ENCODE measurements around the gene PCDHGA10. TPM values are rescaled to one million over a fixed set of nuclear protein-coding genes. Genes with fewer than 3 reads are reported as not detected.
"Not testable (repeated sequence)": the region's sequence is repeated elsewhere in the genome, so short reads cannot be mapped to it uniquely, and the experiment has no call there.

Gene PCDHGA10
- total RNA-seq, 1 experiment from 2014 or later, result 3.6 TPM

DNA sequence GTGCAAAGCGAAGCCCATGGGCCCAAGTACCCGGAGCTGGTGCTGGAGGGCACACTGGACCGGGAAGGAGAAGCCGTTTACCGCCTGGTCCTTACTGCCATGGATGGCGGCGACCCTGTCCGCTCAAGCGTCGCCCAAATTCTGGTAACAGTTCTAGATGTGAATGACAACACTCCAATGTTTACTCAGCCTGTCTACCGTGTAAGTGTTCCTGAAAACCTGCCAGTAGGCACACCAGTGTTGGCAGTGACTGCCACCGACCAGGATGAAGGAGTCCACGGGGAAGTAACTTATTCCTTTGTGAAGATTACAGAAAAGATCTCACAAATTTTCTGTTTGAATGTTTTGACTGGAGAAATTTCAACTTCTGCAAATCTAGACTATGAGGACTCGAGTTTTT lies 38.2 kb upstream of the PCDHGA10 start:
- H3K27ac ChIP-seq (ENCODE audit: low read depth, low read length, poor library complexity, severe bottlenecking), result no peak overlapping the region
- no peaks in the 10 kb centered on the region for H3K4me1 ChIP-seq (ENCODE audit: insufficient read depth, low read length, poor library complexity, severe bottlenecking)
- ChIA-PET CTCF (interaction anchor here (1.0 to 1.4 kb wide), 4 partner anchors 151 to 189 kb away, joined by 5 to 13 read pairs (median 10); partner anchors contain the start of gene PCDHB14), POLR2A (ENCODE audit: low non-redundant PET) (no interaction called here)
- DNase-seq (ENCODE audit: low spot score), result no peak
- H3K9me3 ChIP-seq (ENCODE audit: low read depth, low read length, poor library complexity, severe bottlenecking), result peaks cover 33% of the 10 kb centered on the region
- H3K36me3 ChIP-seq (ENCODE audit: insufficient read depth, low read length, poor library complexity, severe bottlenecking), result no peaks in the 10 kb centered on the region
- no TSS peak for BruUV-seq (replicated peaks)
- H3K4me3 ChIP-seq (ENCODE audit: low read depth, low read length, poor library complexity, severe bottlenecking), result peak overlapping the region; percentile 51
- TF ChIP-seq EZH2 (IDR thresholded peaks at IDR 0.05; ENCODE audit: borderline replicate concordance, low read depth, low read length, poor library complexity, severe bottlenecking), result no peak
- TF ChIP-seq, protein P1, sequence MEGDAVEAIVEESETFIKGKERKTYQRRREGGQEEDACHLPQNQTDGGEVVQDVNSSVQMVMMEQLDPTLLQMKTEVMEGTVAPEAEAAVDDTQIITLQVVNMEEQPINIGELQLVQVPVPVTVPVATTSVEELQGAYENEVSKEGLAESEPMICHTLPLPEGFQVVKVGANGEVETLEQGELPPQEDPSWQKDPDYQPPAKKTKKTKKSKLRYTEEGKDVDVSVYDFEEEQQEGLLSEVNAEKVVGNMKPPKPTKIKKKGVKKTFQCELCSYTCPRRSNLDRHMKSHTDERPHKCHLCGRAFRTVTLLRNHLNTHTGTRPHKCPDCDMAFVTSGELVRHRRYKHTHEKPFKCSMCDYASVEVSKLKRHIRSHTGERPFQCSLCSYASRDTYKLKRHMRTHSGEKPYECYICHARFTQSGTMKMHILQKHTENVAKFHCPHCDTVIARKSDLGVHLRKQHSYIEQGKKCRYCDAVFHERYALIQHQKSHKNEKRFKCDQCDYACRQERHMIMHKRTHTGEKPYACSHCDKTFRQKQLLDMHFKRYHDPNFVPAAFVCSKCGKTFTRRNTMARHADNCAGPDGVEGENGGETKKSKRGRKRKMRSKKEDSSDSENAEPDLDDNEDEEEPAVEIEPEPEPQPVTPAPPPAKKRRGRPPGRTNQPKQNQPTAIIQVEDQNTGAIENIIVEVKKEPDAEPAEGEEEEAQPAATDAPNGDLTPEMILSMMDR (conservative IDR thresholded peaks at IDR 0.05; ENCODE audit: low read depth, low read length), result no peak
- intact Hi-C loops (cut with micrococcal nuclease; ENCODE audit: unreplicated experiment), result no loop called here
- no peaks in the 10 kb centered on the region for H3K27me3 ChIP-seq (replicated peaks; ENCODE audit: insufficient read depth, low read depth, low read length, poor library complexity)

DNA sequence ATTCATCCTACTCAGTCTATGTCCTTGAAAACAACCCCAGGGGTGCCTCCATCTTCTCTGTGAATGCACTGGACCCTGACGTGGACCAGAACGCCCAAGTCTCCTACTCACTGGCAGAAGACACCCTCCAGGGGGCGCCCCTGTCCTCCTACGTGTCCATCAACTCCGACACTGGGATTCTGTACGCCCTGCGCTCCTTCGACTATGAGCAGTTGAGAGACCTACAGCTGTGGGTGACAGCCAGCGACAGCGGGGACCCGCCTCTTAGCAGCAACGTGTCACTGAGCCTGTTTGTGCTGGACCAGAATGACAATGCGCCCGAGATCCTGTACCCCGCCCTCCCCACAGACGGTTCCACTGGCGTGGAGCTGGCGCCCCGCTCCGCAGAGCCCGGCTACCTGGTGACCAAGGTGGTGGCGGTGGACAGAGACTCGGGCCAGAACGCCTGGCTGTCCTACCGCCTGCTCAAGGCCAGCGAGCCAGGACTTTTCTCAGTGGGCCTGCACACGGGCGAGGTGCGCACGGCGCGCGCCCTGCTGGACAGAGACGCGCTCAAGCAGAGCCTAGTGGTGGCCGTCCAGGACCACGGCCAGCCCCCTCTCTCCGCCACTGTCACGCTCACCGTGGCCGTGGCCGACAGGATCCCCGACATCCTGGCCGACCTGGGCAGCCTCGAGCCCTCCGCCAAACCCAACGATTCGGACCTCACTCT lies 37.2 kb upstream of the PCDHGA10 start:
- H3K27me3 ChIP-seq (replicated peaks; ENCODE audit: insufficient read depth, low read depth, low read length, poor library complexity); H3K4me1 ChIP-seq (ENCODE audit: insufficient read depth, low read length, poor library complexity, severe bottlenecking); DNase-seq (ENCODE audit: low spot score); intact Hi-C loops (cut with micrococcal nuclease; ENCODE audit: unreplicated experiment); H3K36me3 ChIP-seq (ENCODE audit: insufficient read depth, low read length, poor library complexity, severe bottlenecking); H3K27ac ChIP-seq (ENCODE audit: low read depth, low read length, poor library complexity, severe bottlenecking); H3K4me3 ChIP-seq (ENCODE audit: low read depth, low read length, poor library complexity, severe bottlenecking); BruUV-seq (replicated peaks): not testable (repeated sequence)
- peaks cover 35% of the 10 kb centered on the region for H3K9me3 ChIP-seq (ENCODE audit: low read depth, low read length, poor library complexity, severe bottlenecking)
- ChIA-PET POLR2A (ENCODE audit: low non-redundant PET) (interaction anchor here (0.5 kb wide), 1 partner anchor 217 kb away, joined by 6 read pairs; no protein-coding TSS in a partner anchor), CTCF (interaction anchor here (0.7 kb wide), 1 partner anchor 134 kb away, joined by 5 read pairs; no protein-coding TSS in a partner anchor)

DNA sequence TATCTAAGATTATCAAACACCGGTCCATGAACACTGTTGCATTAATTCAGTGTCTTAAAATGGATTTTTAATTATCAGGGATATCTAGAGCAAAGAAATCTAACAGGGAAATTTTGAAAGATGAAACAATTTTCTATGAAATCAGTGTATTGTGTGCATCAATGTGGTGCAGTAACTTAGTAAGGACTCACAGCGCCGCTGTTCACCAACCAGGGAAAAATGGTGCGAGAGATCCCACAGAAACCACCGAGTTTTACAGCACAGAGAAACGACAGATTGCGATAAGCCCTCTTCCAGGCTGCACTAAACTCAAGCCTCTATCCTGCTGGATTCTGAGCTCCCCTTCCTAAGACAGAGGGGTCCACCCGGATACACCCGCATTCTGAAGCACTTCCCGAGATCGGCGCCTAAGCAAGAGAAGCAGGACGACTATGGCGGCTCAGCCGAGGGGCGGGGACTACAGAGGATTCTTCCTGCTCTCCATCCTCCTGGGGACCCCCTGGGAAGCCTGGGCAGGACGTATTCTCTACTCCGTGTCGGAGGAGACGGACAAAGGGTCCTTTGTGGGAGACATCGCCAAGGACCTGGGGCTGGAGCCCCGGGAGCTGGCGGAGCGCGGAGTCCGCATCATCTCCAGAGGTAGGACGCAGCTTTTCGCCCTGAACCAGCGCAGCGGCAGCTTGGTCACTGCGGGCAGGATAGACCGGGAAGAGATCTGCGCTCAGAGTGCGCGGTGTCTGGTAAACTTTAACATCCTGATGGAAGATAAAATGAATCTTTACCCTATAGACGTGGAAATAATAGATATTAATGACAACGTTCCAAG lies 30.1 kb upstream of the PCDHGA10 start, which contains the start of gene PCDHGA7:
Gene PCDHGA7, plus strand, starts transcription at position 274 of the 826 bp plus-strand sequence. Its CDS starts 158 bp downstream, at position 432.
- peak; percentile 68 for DNase-seq (ENCODE audit: low spot score)
- TSS peak; percentile 13 for BruUV-seq (replicated peaks)
- Histone ChIP-seq H3K4me1 (ENCODE audit: insufficient read depth, low read length, poor library complexity, severe bottlenecking) (no peaks in the 10 kb centered on the region), H3K9me3 (ENCODE audit: low read depth, low read length, poor library complexity, severe bottlenecking) (peaks cover 47% of the 10 kb centered on the region), H3K27ac (ENCODE audit: low read depth, low read length, poor library complexity, severe bottlenecking) (peak within 1 kb of the TSS; percentile 65), H3K4me3 (ENCODE audit: low read depth, low read length, poor library complexity, severe bottlenecking) (peak within 1 kb of the TSS; percentile 47), H3K27me3 (replicated peaks; ENCODE audit: insufficient read depth, low read depth, low read length, poor library complexity) (no peaks in the 10 kb centered on the region), H3K36me3 (ENCODE audit: insufficient read depth, low read length, poor library complexity, severe bottlenecking) (no peaks in the 10 kb centered on the region)
- CTCF ChIA-PET, result no interaction called here
- intact Hi-C loops (cut with micrococcal nuclease; ENCODE audit: unreplicated experiment), result no loop called here
- POLR2A ChIA-PET (ENCODE audit: low non-redundant PET), result no interaction called here
- TF ChIP-seq EZH2 (IDR thresholded peaks at IDR 0.05; ENCODE audit: borderline replicate concordance, low read depth, low read length, poor library complexity, severe bottlenecking), result no peak
- TF ChIP-seq, protein P1 (conservative IDR thresholded peaks at IDR 0.05; ENCODE audit: low read depth, low read length), result peak; percentile 56
